GM19043 (cell line): ENCODE results near the gene PLEKHM1.
A peak's percentile ranks its signal among the peaks of the same experiment; 100 is the strongest.
"Not testable (repeated sequence)": the region's sequence is repeated elsewhere in the genome, so short reads cannot be mapped to it uniquely, and the experiment has no call there.

Source experiments
- ATAC-seq: cut with Tn5 transposase; IDR thresholded peaks from one replicate; pipeline ENCODE4 v1.9.1; 2021; ENCODE audit warnings: low read depth; ENCODE audit not compliant: unreplicated experiment

The PLEKHM1 gene

DNA sequence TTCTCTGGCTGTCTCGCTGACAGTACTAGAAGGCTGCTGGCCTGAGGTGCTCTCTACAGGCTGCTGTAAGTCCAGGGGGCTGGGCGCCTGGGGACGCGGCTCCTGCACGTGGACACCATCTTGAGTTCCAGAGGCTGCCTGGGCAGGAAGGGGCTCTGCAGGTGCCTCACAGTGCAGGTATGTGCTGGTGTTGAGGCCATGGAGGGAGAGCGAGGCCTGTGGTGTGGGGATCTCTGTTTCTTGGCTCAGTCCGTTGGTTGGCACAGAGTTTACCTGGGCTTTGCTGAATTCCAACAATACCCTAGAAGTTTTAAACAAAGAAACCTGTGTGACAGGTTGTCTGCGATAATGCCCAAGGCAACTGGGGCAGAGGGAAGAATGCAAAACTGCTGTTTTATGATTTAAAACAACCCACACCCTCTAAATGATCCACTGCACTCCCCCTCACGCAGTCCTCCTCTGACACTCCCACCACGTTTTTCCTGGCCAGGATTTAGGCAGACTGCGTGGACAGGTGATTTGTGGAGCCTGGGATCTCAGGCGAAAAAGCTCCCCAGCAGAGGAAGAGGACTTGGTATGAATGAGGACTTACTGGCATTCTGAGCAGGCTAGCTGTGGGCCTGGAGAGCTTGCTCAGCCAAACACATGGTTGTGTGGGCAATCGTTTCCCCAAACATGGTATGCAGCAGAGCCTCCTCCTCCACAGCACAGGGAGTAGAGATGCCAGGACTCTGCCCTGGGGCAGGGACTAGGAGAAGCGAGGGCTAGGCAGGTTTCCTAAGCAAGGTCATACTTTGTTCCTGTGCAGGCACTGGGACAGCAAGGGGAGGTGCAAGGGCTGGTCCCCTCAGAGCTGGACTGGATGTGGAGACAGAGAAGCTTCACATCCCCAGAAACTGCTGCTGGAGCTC, 22.0 kb downstream of the PLEKHM1 start:
- not testable (repeated sequence) for ATAC-seq

DNA sequence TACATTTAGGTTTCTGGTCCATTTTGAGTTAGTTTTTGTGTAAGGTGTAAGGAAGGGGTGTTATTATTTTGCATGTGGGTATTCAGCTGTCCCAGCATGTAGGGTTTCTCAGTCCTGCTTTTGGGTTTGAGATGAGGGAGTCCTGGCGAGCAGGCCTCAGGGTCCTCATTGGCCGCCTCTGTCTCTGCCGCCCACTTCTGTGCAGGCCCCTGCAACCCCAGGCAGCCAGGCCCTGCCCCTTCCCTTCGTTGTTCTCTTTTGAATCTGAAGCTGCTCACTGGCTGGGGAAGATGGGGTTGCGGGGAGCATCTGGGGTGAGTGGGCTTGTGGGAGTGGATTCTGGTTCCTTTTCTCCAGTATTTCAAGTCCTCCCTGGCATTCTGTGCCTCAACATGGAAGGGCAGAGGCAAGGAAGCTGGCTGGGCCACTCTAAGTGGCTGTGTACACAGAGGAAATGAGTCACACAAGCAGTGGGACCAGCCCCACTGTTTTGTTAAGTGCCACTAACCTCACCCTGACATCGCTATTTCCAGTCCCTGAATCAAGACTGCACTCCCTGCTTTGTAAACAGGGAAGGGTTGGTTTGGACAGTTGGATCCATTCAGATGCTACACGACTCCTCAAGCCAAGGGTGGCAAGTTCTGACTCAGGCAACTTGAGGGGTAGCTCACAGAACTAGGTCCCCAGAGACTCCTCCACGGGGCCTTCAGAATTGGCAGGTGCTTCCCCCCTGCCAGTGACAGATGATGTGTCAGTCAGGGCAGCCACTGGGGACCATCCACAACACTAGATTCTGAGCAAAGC, 28.8 kb downstream of the PLEKHM1 start:
- ATAC-seq: peak; percentile 85

DNA sequence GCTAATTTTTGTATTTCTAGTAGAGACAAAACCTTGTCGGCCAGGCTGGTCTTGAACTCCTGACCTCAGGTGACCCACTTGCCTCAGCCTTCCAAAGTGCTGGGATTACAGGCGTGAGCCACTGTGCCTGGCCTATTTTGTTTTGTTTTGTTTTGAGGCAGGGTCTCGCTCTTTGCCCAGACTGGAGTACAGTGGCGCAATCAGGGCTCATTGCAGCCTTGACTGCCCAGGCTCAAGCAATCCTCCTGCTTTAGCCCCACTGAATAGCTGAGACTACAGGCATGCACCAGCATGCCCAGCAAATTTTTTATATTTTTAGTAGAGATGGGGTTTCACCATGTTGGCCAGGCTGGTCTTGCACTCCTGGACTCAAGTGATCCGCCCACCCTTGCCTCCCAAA, 30.1 kb downstream of the PLEKHM1 start:
- ATAC-seq: not testable (repeated sequence)

DNA sequence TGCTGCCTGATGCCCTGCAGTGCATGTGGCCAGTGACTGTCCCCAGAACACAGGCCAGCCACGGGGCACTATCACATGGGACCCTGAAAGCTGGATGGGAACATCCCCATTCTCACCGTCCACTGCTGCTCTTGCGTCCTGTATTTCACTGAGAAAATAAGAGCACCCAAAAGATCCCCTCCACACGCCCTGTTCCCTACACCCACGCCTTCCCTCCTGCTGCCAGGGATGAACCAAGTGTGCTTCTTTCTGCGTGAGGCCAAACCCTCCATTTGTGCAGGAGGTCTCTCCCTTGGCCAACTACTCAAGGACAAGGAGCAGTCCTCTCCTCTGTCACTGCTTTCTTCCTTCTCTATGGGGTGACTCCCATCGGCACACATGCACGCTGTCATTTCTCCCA, 36.2 kb downstream of the PLEKHM1 start:
- not testable (repeated sequence) for ATAC-seq

DNA sequence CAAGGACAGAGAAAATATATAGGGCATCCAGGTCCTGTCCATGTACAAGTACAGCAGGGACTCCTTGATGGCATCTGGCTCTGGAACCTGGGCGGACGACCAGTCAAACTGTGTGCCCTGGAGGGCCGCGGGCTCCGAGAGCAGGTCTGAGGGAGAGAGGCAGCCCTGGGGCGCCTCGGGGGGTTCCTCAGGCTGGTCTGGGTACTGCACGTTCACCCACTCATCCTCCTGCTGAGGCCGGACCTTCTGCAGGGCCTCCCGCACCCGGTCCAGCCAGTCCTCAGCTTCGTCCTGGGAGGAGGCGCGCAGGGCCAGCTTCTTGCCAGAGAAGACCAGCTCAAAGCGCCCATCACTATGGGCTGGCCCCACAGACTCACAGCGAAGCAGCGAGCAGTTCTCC, 36.8 kb downstream of the PLEKHM1 start:
- not testable (repeated sequence) for ATAC-seq

DNA sequence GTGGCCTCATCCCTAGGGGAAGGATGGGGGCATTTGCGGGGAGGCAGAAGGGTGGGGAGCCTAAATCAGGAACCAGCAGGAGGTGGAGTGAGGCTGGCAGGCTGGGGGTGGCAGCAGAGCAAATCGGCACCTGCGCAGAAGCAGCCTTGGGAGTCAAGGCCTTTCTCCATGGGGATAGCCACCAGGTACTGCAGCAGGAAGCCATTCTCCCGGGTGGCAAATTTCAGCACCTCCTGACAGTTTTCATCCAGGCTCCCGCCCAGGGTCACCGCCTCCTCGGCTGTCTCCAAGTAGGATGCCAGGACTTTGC, 37.3 kb downstream of the PLEKHM1 start:
- not testable (repeated sequence) for ATAC-seq

DNA sequence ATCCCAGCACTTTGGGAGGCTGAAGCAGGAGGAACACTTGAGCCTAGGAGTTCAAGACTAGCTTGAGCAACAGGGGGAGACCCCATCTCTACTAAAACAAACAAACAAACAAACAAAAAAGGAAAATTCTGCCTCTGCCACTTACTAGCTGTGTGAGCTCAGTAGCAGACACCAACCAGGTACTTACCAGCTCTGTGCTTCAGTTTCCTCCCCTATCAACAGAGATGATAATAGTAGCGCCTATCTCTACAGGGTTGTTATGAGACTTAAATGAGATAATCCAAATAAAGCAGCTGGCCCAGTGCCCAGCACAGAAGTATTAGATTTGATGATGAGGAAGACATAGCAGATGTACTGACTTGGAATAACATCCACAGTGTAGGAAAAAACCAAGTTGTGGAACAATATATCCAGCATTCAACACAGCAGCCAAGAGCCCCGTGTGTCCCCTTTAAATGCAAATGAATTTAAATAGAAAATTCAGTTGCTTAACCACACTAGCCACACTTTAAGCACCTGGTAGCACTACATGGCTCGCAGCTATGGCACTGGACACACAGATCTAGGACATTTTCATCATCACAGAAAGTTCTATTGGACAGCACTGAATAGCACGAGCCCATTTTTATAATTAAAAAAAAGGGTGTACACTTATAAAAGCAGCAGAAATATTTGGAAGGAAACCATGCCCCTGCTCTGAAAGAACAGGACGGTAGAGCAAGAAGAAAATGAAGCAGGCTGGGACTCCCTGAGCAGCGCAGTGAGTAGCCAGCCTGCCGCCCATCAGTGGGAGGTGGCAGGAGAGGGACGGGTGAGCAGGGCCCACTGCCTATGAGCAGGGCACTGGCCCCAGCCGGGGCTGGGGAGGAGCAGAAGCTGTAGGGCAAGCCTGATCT, 37.9 kb downstream of the PLEKHM1 start:
- not testable (repeated sequence) for ATAC-seq

DNA sequence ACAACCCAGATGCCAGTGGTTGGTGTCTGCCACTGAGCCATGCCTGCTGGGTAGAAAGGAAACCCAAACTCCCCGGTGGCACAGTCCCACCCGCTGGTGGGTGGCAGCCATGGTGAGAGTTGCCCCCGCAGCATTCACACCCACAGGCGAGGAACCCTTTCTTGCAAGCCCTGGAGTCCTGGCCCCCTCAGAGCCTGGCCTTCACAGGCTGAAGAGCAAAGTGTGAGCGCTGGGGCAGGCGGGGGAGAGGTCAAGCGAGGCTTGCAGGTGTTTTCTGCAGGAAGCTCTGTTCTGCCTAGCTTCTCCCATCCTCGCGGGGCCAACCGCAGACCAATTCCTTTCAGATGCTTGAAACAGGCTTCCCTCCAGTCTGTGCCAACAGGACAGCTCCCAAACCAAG, 38.9 kb downstream of the PLEKHM1 start:
- ATAC-seq: not testable (repeated sequence)

DNA sequence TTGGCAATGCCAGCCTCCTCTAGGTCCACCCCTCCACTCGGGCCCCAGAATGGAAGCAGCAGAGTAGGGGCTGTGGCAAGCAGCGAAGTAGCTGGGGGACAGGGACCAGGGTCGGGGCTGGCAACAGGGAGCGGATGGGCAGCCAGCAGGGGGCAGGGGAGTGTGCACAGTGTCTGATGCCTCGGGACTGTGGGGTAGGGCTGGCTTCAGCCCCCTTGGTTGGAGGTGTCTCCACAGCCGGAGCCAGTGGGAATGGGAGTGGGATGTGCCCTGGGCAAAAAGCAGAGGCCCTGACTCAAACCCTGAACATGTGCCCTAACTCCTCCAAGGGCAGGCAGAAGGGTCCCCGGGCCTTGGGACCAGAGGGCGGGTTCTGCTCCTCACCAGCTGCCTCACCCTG, 39.4 kb downstream of the PLEKHM1 start:
- no peak for ATAC-seq

DNA sequence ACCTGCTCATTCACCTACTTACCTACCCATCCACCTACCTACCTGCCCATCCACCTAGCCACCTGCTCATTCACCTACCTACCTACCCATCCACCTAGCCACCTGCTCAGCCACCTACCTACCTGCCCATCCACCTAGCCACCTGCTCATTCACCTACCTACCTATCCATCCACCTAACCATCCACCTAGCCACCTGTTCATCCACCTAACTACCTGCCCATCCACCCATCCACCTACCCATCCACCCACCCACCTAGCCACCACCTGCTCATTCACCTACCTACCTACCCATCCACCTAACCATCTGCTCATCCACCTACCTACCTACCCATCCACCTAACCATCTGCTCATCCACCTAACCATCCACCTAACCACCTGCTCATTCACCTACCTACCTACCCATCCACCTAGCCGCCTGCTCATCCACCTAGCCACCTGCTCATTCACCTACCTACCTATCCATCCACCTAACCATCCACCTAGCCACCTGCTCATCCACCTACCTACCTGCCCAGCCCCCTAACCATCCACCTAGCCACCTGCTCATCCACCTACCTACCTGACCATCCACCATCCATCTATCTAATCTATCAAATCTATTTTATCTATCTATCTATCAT, 40.7 kb downstream of the PLEKHM1 start:
- not testable (repeated sequence) for ATAC-seq

DNA sequence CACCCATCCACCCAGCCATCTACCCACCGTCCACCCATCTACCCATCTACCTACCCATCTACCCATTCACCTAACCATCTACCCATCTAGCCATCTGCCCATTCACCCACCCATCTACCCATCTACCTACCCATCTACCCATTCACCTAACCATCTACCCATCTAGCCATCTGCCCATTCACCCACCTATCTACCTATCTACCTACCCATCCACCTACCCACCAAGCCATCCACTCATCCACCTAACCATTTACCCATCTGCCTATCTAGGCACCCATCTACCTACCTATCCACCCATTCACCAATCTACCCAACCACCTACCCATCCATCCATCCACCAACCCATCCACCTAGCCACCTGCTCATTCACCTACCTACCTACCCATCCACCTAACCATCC, 41.3 kb downstream of the PLEKHM1 start:
- not testable (repeated sequence) for ATAC-seq

DNA sequence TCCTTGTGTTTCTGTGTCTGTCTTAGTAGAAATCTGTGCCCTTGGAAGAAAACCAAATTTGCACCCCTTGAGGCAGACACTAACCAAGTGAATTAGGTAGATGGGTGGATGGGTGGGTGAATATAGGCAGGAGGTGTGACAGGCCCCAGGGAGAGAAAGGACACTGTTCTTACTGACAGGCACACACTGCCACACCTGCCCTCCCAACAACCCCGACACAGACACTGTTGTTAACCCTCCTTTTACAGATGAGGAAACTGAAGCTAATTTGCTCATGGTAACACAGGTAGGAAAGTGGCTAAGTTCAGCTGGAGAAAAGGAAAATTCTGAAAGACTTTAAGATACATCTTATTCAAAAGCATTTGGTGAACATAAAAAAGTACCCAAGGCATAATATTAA, 42.0 kb downstream of the PLEKHM1 start:
- ATAC-seq: not testable (repeated sequence)

DNA sequence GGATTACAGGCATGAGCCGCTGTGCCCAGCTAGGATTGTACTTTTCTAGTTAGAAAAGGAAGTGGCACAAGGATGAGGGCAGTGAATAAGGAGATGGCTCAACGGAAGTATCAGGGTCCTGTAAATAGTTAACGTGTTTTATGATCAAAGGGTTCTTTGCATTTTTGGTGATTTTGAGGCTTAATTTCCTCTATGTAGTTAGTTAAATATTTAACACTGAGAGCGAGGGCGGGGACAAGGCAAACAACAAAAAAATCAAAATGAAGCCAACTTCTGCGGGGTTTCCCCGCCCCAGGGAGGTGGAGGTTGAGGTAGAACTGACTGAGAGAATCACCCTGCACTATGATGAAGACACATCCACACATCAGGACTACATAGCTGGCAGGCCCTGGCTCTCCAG, 42.5 kb downstream of the PLEKHM1 start:
- ATAC-seq: not testable (repeated sequence)

DNA sequence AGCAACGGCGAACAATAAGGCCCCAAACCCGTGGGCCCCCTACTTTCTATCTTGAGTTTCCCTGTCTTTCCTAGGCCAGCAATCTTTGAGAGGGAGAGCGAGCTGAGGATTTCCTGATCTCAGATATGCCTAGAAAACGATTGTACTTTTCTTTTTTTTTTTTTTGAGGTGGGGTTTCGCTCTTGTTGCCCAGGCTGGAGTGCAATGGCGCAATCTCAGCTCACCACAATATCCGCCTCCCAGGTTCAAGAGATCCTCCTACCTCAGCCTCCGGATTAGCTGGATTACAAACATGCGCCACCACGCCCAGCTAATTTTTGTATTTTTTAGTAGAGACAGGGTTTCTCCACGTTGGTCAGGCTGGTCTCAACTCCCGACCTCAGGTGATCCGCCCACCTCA, 42.9 kb downstream of the PLEKHM1 start:
- not testable (repeated sequence) for ATAC-seq

DNA sequence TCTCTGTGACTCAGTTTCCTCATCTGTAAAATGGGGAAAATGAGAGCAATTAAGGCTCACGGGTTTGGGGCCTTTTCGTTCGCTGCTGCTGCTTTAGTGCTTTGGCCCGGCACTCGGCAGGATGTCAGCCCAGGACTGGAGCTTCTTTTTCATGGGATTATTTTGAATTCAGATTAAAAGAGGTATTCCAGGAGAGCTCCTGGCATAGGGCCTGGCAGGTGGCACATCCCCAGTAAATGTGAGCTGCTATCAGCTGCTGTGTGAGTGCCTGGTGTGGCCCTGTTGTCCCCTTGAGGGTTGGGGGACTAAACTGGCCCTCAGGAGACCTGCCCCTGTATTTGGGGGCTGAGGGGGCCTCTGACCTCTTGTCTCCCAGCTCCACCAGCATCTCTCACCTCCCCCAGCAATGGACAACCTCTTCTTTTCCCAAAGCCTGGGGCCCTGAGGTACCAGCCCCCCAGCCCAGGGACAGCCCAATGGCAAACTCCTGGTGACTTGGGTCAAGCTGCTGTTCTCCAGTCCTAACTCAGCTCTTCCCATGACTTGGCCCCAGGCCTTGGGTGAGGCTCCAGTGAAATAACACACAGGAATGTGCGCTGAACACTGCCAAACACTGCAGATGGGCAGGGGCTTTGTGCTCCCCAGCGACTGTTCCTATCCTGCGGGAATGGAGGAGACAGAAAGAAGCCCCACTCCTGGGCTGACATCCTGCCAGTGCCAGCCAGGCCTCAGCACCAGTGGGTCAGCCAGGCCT, 43.5 kb downstream of the PLEKHM1 start:
- ATAC-seq: not testable (repeated sequence)

DNA sequence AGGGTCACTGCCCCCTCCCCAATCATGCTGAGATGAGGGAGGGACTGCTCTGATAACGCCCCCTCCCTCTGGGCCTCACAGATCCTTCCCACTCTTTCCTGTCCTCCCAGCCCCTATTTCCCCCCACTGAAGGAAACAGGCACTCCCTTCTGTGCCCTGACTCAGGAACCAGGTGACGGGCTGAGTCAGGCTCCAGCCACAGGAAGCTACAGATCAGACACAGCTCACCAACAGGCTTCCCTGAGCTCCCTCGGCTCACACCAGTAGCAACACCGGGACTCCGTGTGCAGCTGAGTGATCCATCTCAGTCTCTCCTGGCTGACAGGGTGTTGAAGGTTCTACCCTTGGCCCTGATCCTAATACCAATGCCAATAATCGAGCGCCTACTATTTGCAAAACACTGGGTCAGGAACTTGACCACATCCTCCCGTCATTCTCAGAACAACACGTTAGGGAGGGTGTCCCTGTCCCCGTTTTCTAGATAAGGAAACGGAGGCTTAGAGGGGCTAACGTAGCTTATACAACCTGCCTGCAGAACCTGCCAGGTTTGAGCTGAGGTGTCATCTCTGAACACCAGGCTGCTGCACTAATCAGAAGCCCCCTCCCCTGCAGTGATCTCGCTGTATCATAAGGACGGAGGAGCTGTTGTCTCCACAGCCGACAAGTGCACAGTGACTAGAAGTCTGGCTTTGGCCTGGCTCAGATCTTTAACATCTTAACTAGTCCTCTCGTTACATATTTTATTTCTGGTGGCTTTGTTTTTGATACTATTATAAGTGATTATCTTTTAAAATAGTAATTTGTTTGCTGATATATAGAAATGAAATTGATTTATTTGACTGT, 44.4 kb downstream of the PLEKHM1 start:
- ATAC-seq: not testable (repeated sequence)

DNA sequence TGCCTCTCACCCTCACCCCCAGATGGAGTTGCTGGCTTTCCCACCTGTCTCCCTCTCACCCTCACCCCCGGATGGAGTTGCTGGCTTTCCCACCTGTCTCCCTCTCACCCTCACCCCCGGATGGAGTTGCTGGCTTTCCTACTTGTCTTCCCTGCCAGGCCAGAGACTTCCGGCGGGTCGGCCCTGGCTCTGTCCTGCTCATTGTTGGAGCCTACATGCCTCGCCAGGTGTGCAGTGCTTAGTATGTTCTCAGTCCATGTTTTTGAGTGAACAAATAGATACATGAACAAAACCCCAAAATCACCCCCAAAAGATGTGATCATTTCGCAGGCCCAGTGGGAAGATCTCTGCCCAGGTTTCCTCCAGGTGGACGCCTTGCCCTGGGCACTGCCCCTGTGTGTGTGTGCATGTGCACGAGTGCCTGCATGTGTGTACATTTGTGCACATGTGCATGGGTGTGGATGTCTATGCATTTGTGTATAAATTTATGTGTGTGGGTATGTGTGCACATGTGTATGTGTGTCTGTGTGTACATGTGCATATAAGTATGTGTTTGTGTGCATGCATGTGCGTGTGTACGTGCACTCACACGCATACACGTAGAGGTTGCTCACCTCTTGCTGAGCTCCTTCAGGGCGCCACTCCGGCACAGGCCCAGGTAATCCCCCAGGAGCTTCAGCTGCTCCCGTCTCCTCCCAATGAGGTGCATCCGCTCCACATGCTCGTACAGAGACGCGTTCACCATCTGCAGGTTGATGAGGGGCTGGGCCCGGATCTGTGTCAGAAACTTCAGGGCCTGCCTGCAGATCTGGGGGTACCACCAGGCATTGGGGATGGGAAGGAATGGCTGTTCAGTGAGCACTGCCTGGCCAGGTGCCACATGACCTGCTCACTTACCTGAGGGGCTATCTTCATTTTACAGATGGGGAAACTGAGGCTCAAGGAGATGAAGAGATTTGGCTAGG, 45.4 kb downstream of the PLEKHM1 start:
- ATAC-seq: not testable (repeated sequence)
